KOPT-K1 (cell line): ENCODE data around the gene SEMA3B.
"Not testable (repeated sequence)": the region's sequence is repeated elsewhere in the genome, so short reads cannot be mapped to it uniquely, and the experiment has no call there.

ENCODE experiments used
- H3K27ac ChIP-seq: fragments of 200-600 bp; sonication (generic); 2 replicates; pipeline ENCODE4 v1.5.1; 2016; ENCODE audit warnings: antibody characterized with exemption, mild to moderate bottlenecking, low read depth, low read length; ENCODE audit not compliant: poor library complexity, severe bottlenecking
- H3K36me3 ChIP-seq: fragments of 200-600 bp; sonication (generic); 2 replicates; pipeline ENCODE4 v1.5.1; 2017; ENCODE audit warnings: antibody characterized with exemption, mild to moderate bottlenecking, low read length, moderate library complexity; ENCODE audit not compliant: insufficient read depth
- H3K9me3 ChIP-seq: fragments of 200-600 bp; sonication (generic); 2 replicates; pipeline ENCODE4 v1.5.1; 2017; ENCODE audit warnings: antibody characterized with exemption, low read length, mild to moderate bottlenecking; ENCODE audit not compliant: insufficient read depth, poor library complexity, severe bottlenecking

Gene SEMA3B

DNA sequence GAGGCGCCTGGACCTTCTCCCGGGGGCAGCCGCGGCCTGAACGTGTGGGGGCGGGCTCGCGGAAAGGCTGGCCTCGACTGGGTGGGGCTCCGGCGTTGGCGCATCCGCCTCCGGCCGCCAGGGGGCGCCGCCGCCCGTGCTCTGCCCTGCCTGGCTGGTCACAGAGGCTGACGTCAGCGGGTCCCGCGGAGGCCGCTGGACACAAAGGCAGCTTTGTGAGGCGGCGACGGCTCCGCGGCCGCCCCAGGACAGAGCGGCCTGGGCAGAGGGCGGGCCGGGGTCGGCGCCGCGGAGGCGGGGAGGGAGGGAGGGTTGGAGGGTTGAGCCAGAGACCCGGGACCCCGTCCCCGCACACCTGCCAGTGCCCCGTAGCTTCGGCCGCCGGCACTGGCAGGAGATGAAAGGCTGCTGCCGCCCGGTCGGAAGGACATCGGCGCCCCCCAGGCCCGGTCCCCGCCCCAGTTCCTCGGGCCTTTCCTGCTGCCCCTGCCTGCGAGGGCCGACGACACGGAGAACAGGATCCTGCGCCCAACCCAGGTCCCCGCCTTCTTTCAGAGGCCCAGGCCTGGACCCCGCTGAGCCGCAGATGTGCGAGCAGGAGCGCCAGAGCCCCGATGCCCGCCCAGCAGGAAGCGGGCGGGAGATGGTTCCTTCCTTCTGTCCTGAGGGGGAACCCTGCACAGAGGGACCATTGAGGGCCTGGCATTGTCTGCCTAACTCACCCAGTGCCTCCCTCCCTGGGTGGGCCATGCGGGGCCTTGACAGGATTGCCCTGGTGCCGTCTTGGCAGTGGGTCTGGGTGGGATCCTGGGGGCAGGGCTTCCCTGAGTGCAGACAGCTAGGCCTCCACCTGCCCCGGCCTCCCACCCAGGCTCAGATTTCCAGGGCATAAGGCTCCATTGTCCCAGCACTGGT is 8.7 kb upstream of the SEMA3B start:
- H3K27ac ChIP-seq: peak overlapping the region; percentile 27
- peaks cover 46% of the 10 kb centered on the region for H3K36me3 ChIP-seq
- H3K9me3 ChIP-seq: no peaks in the 10 kb centered on the region

DNA sequence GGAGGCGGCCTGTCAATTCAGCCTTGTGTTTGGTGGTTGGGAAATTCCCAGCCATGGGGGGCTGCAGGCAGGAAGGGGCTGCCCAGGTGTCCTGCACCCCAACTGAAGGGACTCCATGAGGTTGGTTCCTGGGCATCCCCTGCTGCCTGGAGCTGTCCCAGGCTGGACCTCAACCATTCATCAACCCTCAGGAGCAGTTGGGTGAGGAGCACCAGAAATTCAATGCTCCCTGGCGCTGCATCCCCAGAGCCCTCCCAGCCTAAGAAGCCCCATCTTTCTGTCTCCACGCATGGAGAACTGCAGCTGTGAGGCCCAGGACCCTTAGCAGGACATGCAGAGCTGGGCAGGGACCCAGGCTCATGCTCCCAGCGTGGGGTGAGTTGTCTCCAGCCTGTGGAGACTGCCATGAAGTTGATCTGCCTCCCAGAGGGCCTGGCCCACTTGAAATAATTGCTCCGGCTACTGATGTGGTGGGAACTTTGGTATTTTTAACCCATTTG is 8.0 kb upstream of the SEMA3B start:
- Histone ChIP-seq H3K36me3 (peaks cover 39% of the 10 kb centered on the region), H3K27ac (no peak overlapping the region), H3K9me3 (no peaks in the 10 kb centered on the region)

DNA sequence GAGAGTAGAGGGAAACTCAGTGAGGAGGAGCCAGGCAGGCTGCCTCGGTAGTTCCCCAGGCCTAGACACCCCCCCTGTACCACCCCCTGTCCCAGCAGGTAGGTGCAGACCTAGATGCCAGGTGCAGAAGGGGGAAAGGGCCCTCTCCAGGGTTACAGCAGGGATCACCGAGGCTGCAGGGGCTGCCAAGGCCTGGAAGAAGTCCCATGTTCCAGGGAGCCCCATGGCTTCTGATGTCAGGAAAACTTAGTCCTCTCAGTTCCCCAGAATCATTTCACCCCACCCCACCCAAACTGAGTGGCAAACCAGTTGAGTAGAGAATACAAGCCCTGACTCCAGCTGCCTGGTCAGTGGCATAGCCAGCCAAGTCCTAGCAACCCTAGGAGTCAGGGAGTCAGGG is 7.4 kb upstream of the SEMA3B start:
- H3K27ac ChIP-seq: no peak overlapping the region
- H3K9me3 ChIP-seq: no peaks in the 10 kb centered on the region
- peaks cover 33% of the 10 kb centered on the region for H3K36me3 ChIP-seq

DNA sequence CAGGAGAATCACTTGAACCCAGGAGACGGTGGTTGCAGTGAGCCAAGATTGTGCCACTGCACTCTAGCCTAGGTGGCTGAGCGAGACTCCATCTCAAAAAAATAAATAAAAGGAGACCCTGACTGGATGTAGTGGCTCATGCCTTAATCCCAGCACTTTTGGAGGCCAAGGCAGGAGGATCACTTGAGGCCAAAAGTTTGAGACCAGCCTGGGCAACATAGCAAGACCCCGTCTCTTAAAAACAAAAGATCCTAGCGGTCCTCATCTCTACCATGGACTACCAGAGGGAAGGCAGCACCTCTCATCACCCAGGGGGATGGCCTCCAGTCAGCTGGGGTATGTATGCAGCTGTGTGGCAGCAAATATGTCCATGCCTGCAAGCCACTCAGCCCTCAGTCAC is 6.7 kb upstream of the SEMA3B start:
- not testable (repeated sequence) for H3K27ac ChIP-seq, H3K9me3 ChIP-seq
- peaks cover 27% of the 10 kb centered on the region for H3K36me3 ChIP-seq

DNA sequence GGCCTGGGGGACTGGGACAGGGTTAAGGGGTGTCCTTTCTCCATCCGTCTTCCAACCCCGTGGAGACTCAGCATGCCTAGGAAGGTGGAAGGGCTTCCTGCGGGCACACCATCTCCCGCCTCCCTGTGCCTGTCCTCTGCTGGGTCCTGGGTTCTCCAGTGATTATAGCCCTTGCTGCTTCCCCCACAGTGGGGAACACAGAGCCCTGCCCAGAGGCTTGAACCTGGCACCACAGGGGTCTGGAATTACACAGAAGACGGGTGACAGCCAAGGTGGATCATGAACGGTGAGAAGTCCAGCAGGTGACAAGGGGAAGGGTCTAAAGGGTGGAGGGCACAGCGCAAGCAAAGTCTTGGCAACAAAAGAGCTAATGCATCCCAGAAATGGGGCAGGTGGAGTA is 6.2 kb upstream of the SEMA3B start:
- H3K9me3 ChIP-seq: no peaks in the 10 kb centered on the region
- peaks cover 21% of the 10 kb centered on the region for H3K36me3 ChIP-seq
- no peak overlapping the region for H3K27ac ChIP-seq

DNA sequence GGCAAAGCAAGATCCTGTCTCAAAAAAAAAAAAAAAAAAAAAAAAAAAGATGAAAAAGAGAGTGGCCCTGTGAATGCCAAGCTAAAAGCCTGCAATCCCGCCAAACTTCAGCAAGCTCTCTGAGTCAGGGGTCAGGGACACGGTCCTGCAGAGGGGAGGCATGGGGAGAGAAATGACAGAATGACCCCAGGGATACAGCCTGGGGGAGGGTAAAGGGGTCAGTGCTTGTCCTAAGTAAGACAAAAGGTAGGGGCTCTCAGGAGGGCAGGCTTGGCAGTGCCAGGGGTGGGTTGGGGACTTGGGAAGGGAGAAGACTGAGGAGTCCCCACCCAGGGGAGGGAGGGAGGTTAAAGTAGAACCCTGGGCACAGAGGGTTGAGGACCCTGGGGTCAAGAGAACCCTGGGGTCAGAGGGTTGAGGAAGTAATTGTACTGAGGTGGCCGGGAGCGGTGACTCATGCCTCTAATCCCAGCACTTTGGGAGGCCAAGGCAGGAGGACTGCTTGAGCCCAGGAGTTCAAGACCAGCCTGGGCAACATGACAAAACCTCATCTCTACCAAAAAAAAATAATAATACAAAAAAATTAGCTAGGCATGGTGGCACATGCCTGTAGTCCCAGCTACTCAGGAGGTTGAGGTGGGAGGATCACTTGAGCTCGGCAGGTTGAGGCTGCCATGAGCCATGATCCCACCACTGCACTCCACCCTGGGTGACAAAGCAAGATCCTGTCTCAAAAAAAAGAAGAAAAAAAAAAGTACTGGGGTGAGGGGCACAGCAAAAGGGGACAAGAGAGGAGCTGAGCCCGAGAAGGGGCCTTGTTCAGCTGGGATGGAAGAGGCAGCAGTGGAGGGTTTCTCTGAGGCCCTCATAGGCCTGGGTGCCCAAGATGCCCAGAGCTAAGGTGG is 5.2 kb upstream of the SEMA3B start:
- H3K9me3 ChIP-seq: no peaks in the 10 kb centered on the region
- no peak overlapping the region for H3K27ac ChIP-seq
- H3K36me3 ChIP-seq: peaks cover 11% of the 10 kb centered on the region

DNA sequence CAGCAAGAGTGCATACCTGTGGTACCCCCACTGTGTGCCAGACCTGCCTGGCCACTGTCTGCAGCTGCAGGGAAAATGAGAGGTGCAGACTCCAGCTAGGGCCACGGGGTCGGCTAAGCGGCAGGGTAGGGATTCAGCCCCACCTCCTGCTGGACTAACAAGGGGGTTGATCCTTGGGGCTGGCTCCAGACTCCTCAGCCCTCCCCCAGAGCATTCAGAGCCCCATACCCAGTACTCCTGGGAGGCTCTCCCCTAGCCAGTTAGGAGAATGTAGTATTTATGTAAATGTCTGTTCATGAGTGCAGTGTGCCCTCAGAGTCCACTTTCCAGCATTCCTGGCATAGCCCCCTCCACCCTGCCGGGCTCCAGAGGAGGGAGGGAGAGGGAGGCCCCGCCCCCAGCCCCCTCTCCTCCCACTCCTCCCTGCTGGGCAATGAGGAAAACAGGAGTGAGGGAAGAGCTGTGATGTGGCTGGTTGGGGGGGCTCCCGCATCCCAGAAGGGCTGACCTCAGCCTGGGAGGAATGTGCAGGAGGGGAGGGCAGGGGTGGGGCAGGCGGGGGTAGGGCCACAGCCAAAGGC is 4.5 kb upstream of the SEMA3B start:
- Histone ChIP-seq H3K9me3 (no peaks in the 10 kb centered on the region), H3K27ac (no peak overlapping the region), H3K36me3 (peaks cover 4% of the 10 kb centered on the region)

DNA sequence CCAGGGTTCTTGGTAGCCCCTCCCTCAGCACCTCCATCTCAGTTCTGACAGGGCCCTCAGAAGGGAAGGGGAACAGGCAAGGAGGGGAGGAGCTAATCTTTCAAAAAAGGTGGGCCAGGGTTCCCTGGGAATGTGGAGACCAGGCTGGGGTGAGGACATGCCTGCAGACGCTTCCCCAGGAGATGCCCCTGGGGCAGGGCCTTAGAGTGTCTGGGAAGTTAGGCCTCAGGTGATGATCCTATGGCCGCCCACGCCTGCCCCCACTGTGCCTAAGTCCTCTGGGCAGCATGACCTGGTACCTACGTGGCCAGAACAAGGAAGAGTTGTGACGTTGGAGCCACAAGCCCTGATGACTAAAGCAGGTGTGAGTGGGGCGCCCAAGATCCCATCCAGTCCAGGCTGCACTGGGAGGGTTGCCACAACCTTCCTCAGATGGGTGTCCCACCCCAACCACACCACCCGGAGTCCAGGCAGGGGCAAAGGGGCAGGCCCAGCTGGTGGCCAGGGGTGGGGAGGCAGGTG is 3.9 kb upstream of the SEMA3B start:
- no peak overlapping the region for H3K27ac ChIP-seq
- no peaks in the 10 kb centered on the region for H3K9me3 ChIP-seq
- no peaks in the 10 kb centered on the region for H3K36me3 ChIP-seq

DNA sequence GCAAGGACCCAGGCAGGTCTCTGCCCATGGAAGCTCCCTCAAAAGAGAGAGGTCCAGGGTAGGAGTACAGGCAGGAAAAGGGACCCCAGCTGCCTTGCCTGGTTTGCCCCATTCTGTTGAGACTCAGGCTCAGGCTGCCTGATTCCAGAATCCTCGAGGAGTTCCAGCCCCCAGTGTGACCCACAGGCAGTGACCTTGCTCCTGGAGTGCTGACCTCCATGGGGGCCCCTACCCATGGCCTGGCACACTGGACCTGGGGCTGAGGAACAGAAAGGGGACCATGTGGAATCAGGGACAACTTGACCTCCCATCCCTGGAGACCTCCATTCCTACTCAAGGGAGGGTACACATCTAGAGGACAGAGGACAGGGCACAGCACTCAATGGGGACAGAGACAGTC is 3.4 kb upstream of the SEMA3B start:
- Histone ChIP-seq H3K36me3 (no peaks in the 10 kb centered on the region), H3K9me3 (no peaks in the 10 kb centered on the region), H3K27ac (no peak overlapping the region)

DNA sequence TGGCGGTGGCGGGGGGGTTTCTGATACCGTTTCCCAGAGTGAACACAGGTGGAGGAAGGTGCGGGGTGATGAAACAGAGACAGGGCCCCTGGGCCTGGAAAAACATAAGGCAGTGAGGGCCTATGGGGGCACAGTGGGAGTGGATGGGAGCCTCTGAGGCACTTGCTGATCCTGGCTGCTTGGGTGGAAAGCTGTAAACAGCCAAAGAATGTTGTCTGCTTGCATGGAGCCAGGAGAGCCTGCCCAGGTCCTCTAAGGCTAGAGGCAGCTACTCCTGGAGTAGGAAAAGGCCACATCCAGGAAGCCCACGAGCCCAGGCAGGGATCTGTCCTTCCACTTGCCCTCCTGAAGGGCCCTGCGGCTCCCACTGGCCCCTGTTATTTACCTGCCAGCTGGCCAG is 2.9 kb upstream of the SEMA3B start:
- H3K36me3 ChIP-seq: no peaks in the 10 kb centered on the region
- no peak overlapping the region for H3K27ac ChIP-seq
- no peaks in the 10 kb centered on the region for H3K9me3 ChIP-seq

DNA sequence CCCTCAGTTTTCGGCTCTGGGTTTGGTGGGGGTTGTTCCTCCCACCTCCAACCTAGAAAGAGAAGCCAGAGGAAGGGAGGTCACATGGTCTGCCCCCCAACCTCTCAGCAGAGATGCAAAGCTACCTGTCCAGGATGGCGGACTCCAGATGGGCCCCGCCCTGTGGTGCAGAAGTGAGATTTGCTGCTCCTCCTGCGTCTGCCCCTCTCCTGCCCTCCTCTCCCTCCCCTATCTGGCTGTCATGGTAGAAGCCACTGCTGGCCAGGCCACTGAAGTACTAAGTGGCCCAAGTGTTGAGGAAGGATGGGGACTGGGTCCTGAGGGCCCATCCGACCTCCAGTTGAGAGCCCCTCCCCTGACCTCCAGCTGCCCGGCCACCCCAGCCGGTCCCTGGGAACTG is 2.1 kb upstream of the SEMA3B start:
- H3K9me3 ChIP-seq: no peaks in the 10 kb centered on the region
- no peak overlapping the region for H3K27ac ChIP-seq
- no peaks in the 10 kb centered on the region for H3K36me3 ChIP-seq

DNA sequence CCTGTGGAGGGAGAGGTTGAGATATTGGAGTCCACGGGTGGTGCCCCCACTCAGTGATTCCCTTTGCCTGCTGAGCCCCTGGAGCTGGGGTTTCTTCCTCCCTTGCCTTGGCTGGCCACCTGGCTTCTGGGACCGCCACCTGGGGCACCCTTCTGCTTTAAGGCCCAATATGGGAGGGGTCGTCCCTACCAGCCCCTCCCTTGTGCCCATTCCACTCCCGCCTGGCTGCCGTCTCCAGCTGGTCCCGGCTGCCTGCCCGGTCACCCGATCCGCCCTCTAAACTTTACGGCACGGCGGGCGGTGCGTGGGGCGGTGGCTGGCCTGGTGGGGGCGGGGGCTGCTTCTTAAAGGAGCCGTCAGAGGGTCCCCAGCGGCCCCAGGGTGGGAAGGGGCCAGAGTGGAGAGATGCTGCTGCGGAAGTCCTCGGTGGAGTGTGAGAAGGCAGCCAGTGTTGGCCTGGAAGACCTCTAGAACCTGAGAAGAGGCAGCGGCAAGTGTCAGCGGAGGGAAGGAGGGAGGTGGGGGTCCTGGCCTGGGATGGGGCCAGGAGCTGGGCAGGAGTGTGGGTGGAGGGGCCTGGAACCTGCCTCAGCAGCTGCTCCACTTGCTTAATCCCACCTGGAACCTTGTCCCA is 1.6 kb upstream of the SEMA3B start:
- Histone ChIP-seq H3K9me3 (no peaks in the 10 kb centered on the region), H3K27ac (no peak overlapping the region), H3K36me3 (no peaks in the 10 kb centered on the region)

DNA sequence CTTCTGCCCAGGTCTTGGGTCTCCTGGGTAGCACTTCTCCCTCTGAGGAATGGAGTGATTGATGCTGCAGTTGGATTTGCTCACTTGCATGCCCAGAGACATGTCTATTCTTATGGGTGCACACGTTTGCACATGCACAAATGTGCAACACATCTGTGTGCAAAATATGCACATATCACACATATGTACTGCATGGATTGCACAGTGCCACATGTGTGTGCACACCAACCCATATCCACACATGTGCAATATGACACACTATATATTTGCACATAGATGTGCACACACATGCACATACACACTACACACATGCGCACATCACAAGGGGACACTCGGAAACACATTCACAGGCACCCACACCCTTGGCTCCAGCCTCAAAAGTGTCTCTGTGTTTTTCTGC is 671 bp upstream of the SEMA3B start:
- Histone ChIP-seq H3K36me3 (no peaks in the 10 kb centered on the region), H3K27ac (no peak overlapping the region)

DNA sequence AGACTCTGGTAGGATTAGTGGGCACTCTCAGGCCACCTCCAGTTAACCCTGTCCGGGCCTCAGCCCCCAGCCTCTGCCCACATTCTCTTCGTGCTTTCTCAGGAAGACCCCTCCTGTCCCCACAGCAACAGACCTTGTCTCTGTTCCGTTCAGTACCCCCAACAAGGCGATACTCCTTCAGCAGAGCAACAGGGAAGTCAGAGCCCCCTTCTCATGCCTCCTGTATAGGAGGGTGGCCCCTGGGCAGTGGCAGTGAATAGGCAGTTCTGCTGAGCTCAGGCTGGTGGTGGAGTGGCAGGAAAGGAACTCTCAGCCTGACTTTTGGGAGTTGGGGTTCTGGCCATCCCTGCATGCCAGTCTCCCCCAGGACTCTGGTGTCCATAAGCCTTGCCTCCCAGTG is 513 bp downstream of the SEMA3B start:
- Histone ChIP-seq H3K27ac (no peak overlapping the region), H3K9me3 (no peaks in the 10 kb centered on the region)

More for the DNA sequence above, 671 bp upstream of the SEMA3B start:
- no peaks in the 10 kb centered on the region for H3K9me3 ChIP-seq

More for the DNA sequence above, 513 bp downstream of the SEMA3B start:
- no peaks in the 10 kb centered on the region for H3K36me3 ChIP-seq
